Measurements from ENCODE around the gene PRMT3. TPM values are rescaled to one million over a fixed set of nuclear protein-coding genes. Genes with fewer than 3 reads are reported as not detected.

The PRMT3 gene
- total RNA-seq, 1 donor from 2014 or later = 26.1 TPM

- no peaks in the 10 kb centered on the region for H3K9me3 Mint-ChIP-seq
- peak; percentile 80 for TF ChIP-seq CTCF (conservative IDR thresholded peaks at IDR 0.05)
- peaks cover 40% of the 10 kb centered on the region for H3K27me3 Mint-ChIP-seq (ENCODE audit: low read depth)
- DNase-seq (ENCODE audit: low read depth, low spot score) = peak; percentile 32
- H3K4me3 Mint-ChIP-seq = no peak overlapping the region
- peaks cover 5% of the 10 kb centered on the region for H3K4me1 Mint-ChIP-seq
- H3K36me3 Mint-ChIP-seq (ENCODE audit: low read depth) = no peaks in the 10 kb centered on the region
- no peak overlapping the region for H3K27ac Mint-ChIP-seq (ENCODE audit: unreplicated experiment)
These were observed 32.0 kb upstream of the PRMT3 start for GRCh38 chr11:20355221-20356219.

- Mint-ChIP-seq H3K4me1 (peaks cover 5% of the 10 kb centered on the region), H3K4me3 (no peak overlapping the region), H3K27ac (ENCODE audit: unreplicated experiment) (no peak overlapping the region), H3K36me3 (ENCODE audit: low read depth) (no peaks in the 10 kb centered on the region), H3K27me3 (ENCODE audit: low read depth) (peaks cover 36% of the 10 kb centered on the region), H3K9me3 (no peaks in the 10 kb centered on the region)
- TF ChIP-seq CTCF (conservative IDR thresholded peaks at IDR 0.05) = no peak
- no peak for DNase-seq (ENCODE audit: low read depth, low spot score)
These were observed 30.4 kb upstream of the PRMT3 start for GRCh38 chr11:20357150-20357549.

- Mint-ChIP-seq H3K27ac (ENCODE audit: unreplicated experiment) (no peak overlapping the region), H3K27me3 (ENCODE audit: low read depth) (peaks cover 44% of the 10 kb centered on the region)
- TF ChIP-seq CTCF (conservative IDR thresholded peaks at IDR 0.05) = no peak
These were observed 26.9 kb upstream of the PRMT3 start for GRCh38 chr11:20360650-20361049.

GRCh38 chr11:20362481-20362880, 25.0 kb upstream of the PRMT3 start:
- peaks cover 34% of the 10 kb centered on the region for H3K27me3 Mint-ChIP-seq (ENCODE audit: low read depth)
- no peak for TF ChIP-seq CTCF (conservative IDR thresholded peaks at IDR 0.05)
- H3K27ac Mint-ChIP-seq (ENCODE audit: unreplicated experiment) = no peak overlapping the region
- DNase-seq (ENCODE audit: low read depth, low spot score) = no peak
- H3K4me1 Mint-ChIP-seq = peaks cover 23% of the 10 kb centered on the region
- peak overlapping the region; percentile 81 for H3K4me3 Mint-ChIP-seq
- peaks cover 2% of the 10 kb centered on the region for H3K36me3 Mint-ChIP-seq (ENCODE audit: low read depth)
- no peaks in the 10 kb centered on the region for H3K9me3 Mint-ChIP-seq

More at GRCh38 chr11:20360650-20361049, 26.9 kb upstream of the PRMT3 start:
- DNase-seq (ENCODE audit: low read depth, low spot score) = no peak
- H3K36me3 Mint-ChIP-seq (ENCODE audit: low read depth) = peaks cover 2% of the 10 kb centered on the region
- H3K9me3 Mint-ChIP-seq = no peaks in the 10 kb centered on the region
- H3K4me3 Mint-ChIP-seq = no peak overlapping the region
- H3K4me1 Mint-ChIP-seq = peaks cover 13% of the 10 kb centered on the region

- TF ChIP-seq CTCF (conservative IDR thresholded peaks at IDR 0.05) = no peak
- Mint-ChIP-seq H3K4me1 (peaks cover 26% of the 10 kb centered on the region), H3K27ac (ENCODE audit: unreplicated experiment) (peak overlapping the region; percentile 30), H3K27me3 (ENCODE audit: low read depth) (peaks cover 29% of the 10 kb centered on the region), H3K4me3 (peak overlapping the region; percentile 81), H3K9me3 (no peaks in the 10 kb centered on the region), H3K36me3 (ENCODE audit: low read depth) (peaks cover 2% of the 10 kb centered on the region)
- DNase-seq (ENCODE audit: low read depth, low spot score) = no peak
These were observed 24.4 kb upstream of the PRMT3 start for GRCh38 chr11:20363149-20363499.

Data from neural crest cell (in vitro differentiated cells).